Thyroid gland (tissue), 4 donors: Measurements from ENCODE around the gene TEN1. TPM values are rescaled to one million over a fixed set of nuclear protein-coding genes. Genes with fewer than 3 reads are reported as not detected.

Source experiments
- DNase-seq, 2 donors: peaks; one replicate each; pipeline ENCODE4 v3.0.0-alpha.2; 2019
- H3K27ac ChIP-seq, 3 donors: fragments of 200-600 bp; sonication (generic); 1 replicate in 2 of 3; 2 replicates in 1 of 3; pipeline ENCODE4 v1.5.1; 2016 to 2019; ENCODE audit warnings: mild to moderate bottlenecking in 1 of 3, moderate library complexity in 1 of 3
- H3K27me3 ChIP-seq: fragments of 200-600 bp; sonication (generic); one replicate; pipeline ENCODE4 v1.5.1; 2019
- H3K36me3 ChIP-seq, 2 donors: fragments of 200-600 bp; sonication (generic); one replicate each; pipeline ENCODE4 v1.5.1; 2016 to 2019
- H3K4me1 ChIP-seq, 2 donors: fragments of 200-600 bp; sonication (generic); one replicate each; pipeline ENCODE4 v1.5.1; 2017 to 2019
- H3K4me3 ChIP-seq, 3 donors: fragments of 200-600 bp; sonication (generic); replicated peaks in 1 of 3; 1 replicate in 2 of 3; 2 replicates in 1 of 3; pipeline ENCODE4 v1.5.1; 2016; ENCODE audit warnings: mild to moderate bottlenecking in 1 of 3
- H3K9me3 ChIP-seq: fragments of 200-600 bp; sonication (generic); one replicate; pipeline ENCODE4 v1.5.1; 2017
- CTCF ChIP-seq, 6 experiments: fragments of 200-600 bp in 3 of 6; fragments of 450-650 bp in 3 of 6; sonication (generic) in 3 of 6; IDR thresholded peaks; one replicate each; pipeline ENCODE4 v1.5.1; 2016 to 2019; ENCODE audit warnings: antibody characterized with exemption in 6 of 6, mild to moderate bottlenecking in 2 of 6, inconsistent platforms in 1 of 6, moderate library complexity in 1 of 6
- POLR2A ChIP-seq, 2 donors: fragments of 450-650 bp; IDR thresholded peaks; one replicate each; pipeline ENCODE4 v1.6.1; 2017; ENCODE audit warnings: antibody characterized with exemption in 2 of 2, mild to moderate bottlenecking in 2 of 2, moderate library complexity in 1 of 2
- WGBS, 2 donors: methylation state at CpG; one replicate each; pipeline ENCODE4 v1.1.5; 2017; 5-methylcytosine and 5-hydroxymethylcytosine counted together
- intact Hi-C: fragments of 100-400 bp; cut with DNase I; formaldehyde crosslinking; loops from one replicate; pipeline ENCODE4 v1.15.1; 2023
- total RNA-seq, 4 donors: library from RNA; depleted of rRNA; stranded (reverse); fragments of >200 nt; gene quantifications; one replicate each; pipeline ENCODE4 v1.2.3, GENCODE V29; 2016

TEN1 gene
- total RNA-seq, 4 donors from 2014 or later, result 9.5 to 24.2 (median 15.3) TPM

DNA sequence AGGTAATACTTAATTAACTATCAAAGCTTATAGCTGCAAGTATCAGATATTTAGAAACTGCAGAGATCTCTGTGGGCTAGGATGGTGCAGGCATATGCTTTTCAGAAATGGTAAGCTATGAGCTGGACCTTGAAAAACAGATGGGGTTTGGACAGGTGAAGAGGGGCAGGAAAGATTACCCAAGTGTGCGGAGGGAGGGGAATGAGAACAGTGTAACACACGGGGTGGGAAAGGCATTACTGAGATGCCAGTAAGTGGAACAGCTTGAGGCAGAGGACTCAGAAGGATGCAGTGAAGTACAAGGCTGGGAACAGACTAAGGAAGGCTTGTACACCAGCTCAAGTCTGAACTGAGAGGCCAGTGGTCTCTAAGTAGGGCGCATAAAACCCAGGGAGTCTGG is 70.2 kb downstream of the TEN1 start:
- no peak overlapping the region for H3K4me3 ChIP-seq
- H3K36me3 ChIP-seq, result peaks cover 54 to 61% of the 10 kb centered on the region in 2 donors
- intact Hi-C loops, result no loop called here
- DNase-seq, result no peak
- H3K9me3 ChIP-seq, result no peaks in the 10 kb centered on the region
- peaks cover 37 to 40% of the 10 kb centered on the region in 2 donors for H3K4me1 ChIP-seq
- H3K27me3 ChIP-seq, result no peaks in the 10 kb centered on the region
- TF ChIP-seq CTCF (IDR thresholded peaks at IDR 0.05), result no peak
- peak overlapping the region in 2 of 3 donors; percentile 92 to 96 for H3K27ac ChIP-seq
- 82 to 93% methylated on average over 3 of the region's 3 CpGs for WGBS, 2 donors

GRCh38 chr17:76049836-76050537 is 70.9 kb downstream of the TEN1 start:
- Histone ChIP-seq H3K4me1 (peaks cover 44 to 48% of the 10 kb centered on the region in 2 donors), H3K9me3 (no peaks in the 10 kb centered on the region), H3K27ac (peak overlapping the region in 2 of 3 donors; percentile 92 to 96), H3K36me3 (peaks cover 46 to 57% of the 10 kb centered on the region in 2 donors), H3K27me3 (no peaks in the 10 kb centered on the region), H3K4me3 (no peak overlapping the region)
- TF ChIP-seq POLR2A (IDR thresholded peaks at IDR 0.05) (no peak), CTCF (IDR thresholded peaks at IDR 0.05) (no peak)
- intact Hi-C loops, result no loop called here
- DNase-seq, result no peak
- 94 to 95% methylated on average over 15 of the region's 15 CpGs for WGBS, 2 donors

Other genes with a start within 250 kb of the TEN1 start
- 10 to 100 TPM; 15.4 to 28.5 (median 24.9) TPM for gene GALK1, start 214.0 kb upstream of the TEN1 start, total RNA-seq
- gene UNK, start 194.4 kb upstream of the TEN1 start, total RNA-seq, result 10 to 100 TPM; 32.5 to 61.4 (median 47.9) TPM
- gene UNC13D, start 134.8 kb upstream of the TEN1 start, total RNA-seq, result 1 to 10 TPM; 4.0 to 8.1 (median 5.2) TPM
- gene WBP2, start 123.9 kb upstream of the TEN1 start, total RNA-seq, result 10 to 100 TPM; 41.8 to 64.5 (median 53.5) TPM
- gene TRIM47, start 100.7 kb upstream of the TEN1 start, total RNA-seq, result 10 to 100 TPM; 14.7 to 27.8 (median 19.7) TPM
- gene TRIM65, start 82.3 kb upstream of the TEN1 start, total RNA-seq, result 10 to 100 TPM; 23.0 to 39.4 (median 31.8) TPM
- 10 to 100 TPM; 34.8 to 60.6 (median 50.3) TPM for gene MRPL38, start 74.4 kb upstream of the TEN1 start, total RNA-seq
- 10 to 100 TPM; 41.7 to 49.7 (median 43.4) TPM for gene FBF1, start 38.2 kb upstream of the TEN1 start, total RNA-seq
- 100 to 1,000 TPM in 1 of 4 donors, 10 to 100 TPM in 3; 59.6 to 102 (median 75.5) TPM for gene ACOX1, start 74 bp upstream of the TEN1 start, total RNA-seq
- 1 to 10 TPM; 3.1 to 9.7 (median 9.3) TPM for gene CDK3, start 21.6 kb downstream of the TEN1 start, total RNA-seq
- 10 to 100 TPM; 14.8 to 33.4 (median 23.3) TPM for gene EVPL, start 48.1 kb downstream of the TEN1 start, total RNA-seq
- gene SRP68, start 93.3 kb downstream of the TEN1 start, total RNA-seq, result 10 to 100 TPM; 48.2 to 67.0 (median 54.5) TPM
- gene GALR2, start 95.5 kb downstream of the TEN1 start, total RNA-seq, result not detected
- gene ZACN, start 99.9 kb downstream of the TEN1 start, total RNA-seq, result 1 to 10 TPM in 1 of 4 donors, not detected in 3; 2.2 TPM
- 100 to 1,000 TPM in 3 of 4 donors, 10 to 100 TPM in 1; 97.8 to 131 (median 115) TPM for gene EXOC7, start 124.5 kb downstream of the TEN1 start, total RNA-seq
- gene FOXJ1, start 162.0 kb downstream of the TEN1 start, total RNA-seq, result 1 to 10 TPM; 1.1 to 6.5 (median 5.7) TPM